ENCODE data around the gene MDM2. TPM values are rescaled to one million over a fixed set of nuclear protein-coding genes. Genes with fewer than 3 reads are reported as not detected.
"Not testable (repeated sequence)": the region's sequence is repeated elsewhere in the genome, so short reads cannot be mapped to it uniquely, and the experiment has no call there.

The MDM2 gene
- total RNA-seq, 2 donors from 2014 or later = 102 to 137 TPM

DNA sequence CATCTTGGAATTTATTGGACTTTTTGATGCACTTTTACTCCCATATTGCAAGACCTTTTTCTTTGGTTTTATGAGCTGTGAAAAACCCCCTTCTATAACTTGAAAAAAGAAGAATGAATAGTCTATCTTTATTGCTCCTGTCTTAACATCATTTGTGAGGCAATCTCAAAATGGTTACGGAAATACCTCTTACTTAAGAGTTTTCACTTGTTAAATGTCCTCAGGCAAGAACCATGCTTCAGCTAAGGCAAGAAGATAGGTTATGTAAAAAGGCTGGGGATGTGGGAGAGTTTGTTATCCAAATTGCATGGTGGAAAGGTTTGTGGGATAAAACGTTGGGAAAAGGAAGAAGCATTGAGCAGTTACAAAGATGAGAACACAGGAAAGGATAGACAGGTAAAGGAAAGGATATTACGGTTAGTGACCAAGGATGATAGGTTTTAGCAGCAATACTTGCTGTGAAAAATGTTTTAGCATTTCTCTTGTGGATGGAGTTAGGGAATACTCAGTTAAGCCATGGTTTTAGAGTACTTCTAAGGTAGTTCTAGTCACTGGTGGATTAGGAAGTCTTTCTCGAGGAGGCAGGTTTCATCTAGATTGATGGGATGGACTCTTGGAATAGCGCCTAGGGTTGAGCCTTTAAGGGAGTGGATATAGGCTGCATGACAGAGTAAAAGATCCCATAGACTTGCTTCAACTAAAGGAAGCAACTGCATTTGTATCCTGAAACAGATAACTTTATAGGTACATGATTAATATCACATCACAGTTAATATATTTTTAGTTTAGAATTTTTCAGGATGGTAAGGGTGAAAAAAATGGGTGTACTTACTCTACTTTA lies 30.3 kb downstream of the MDM2 start:
- no peaks in the 10 kb centered on the region for H3K4me1 ChIP-seq (ENCODE audit: control insufficient read depth, insufficient read depth, low read length)
- TF ChIP-seq, protein P1, sequence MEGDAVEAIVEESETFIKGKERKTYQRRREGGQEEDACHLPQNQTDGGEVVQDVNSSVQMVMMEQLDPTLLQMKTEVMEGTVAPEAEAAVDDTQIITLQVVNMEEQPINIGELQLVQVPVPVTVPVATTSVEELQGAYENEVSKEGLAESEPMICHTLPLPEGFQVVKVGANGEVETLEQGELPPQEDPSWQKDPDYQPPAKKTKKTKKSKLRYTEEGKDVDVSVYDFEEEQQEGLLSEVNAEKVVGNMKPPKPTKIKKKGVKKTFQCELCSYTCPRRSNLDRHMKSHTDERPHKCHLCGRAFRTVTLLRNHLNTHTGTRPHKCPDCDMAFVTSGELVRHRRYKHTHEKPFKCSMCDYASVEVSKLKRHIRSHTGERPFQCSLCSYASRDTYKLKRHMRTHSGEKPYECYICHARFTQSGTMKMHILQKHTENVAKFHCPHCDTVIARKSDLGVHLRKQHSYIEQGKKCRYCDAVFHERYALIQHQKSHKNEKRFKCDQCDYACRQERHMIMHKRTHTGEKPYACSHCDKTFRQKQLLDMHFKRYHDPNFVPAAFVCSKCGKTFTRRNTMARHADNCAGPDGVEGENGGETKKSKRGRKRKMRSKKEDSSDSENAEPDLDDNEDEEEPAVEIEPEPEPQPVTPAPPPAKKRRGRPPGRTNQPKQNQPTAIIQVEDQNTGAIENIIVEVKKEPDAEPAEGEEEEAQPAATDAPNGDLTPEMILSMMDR (conservative IDR thresholded peaks at IDR 0.05) = no peak
- H3K9me3 ChIP-seq (ENCODE audit: control insufficient read depth, low read length) = no peaks in the 10 kb centered on the region
- H3K27ac ChIP-seq (ENCODE audit: low read depth, low read length) = no peak overlapping the region
- H3K9ac ChIP-seq (ENCODE audit: extremely low read depth, low read length, poor library complexity, severe bottlenecking) = no peak overlapping the region
- DNase-seq = no peak
- WGBS, 2 experiments (ENCODE audit: insufficient coverage in 1 of 2, insufficient read length in 1 of 2) = 97 to 100% methylated on average over 2 to 5 of the region's 5 CpGs
- no peaks in the 10 kb centered on the region for H3K27me3 Mint-ChIP-seq (ENCODE audit: insufficient read depth)
- H3K4me3 Mint-ChIP-seq = no peak overlapping the region
- peaks cover 7% of the 10 kb centered on the region for H3K4me1 Mint-ChIP-seq
- no peaks in the 10 kb centered on the region for H3K27me3 ChIP-seq (ENCODE audit: control insufficient read depth, insufficient read depth, low read length, poor library complexity, severe bottlenecking)
- H3K9me3 Mint-ChIP-seq = no peaks in the 10 kb centered on the region
- H3K36me3 ChIP-seq (ENCODE audit: control insufficient read depth, insufficient read depth, low read length) = peaks cover 94% of the 10 kb centered on the region
- peaks cover 65% of the 10 kb centered on the region for H3K36me3 Mint-ChIP-seq (ENCODE audit: low read depth)
- H3K27ac Mint-ChIP-seq = no peak overlapping the region
- H3K4me3 ChIP-seq (ENCODE audit: low read length) = no peak overlapping the region

DNA sequence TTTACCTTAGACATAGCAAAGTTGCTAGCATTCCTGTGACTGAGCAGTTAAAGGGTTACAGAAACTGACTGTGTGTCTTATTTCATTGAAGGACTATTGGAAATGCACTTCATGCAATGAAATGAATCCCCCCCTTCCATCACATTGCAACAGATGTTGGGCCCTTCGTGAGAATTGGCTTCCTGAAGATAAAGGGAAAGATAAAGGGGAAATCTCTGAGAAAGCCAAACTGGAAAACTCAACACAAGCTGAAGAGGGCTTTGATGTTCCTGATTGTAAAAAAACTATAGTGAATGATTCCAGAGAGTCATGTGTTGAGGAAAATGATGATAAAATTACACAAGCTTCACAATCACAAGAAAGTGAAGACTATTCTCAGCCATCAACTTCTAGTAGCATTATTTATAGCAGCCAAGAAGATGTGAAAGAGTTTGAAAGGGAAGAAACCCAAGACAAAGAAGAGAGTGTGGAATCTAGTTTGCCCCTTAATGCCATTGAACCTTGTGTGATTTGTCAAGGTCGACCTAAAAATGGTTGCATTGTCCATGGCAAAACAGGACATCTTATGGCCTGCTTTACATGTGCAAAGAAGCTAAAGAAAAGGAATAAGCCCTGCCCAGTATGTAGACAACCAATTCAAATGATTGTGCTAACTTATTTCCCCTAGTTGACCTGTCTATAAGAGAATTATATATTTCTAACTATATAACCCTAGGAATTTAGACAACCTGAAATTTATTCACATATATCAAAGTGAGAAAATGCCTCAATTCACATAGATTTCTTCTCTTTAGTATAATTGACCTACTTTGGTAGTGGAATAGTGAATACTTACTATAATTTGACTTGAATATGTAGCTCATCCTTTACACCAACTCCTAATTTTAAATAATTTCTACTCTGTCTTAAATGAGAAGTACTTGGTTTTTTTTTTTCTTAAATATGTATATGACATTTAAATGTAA lies 31.5 kb downstream of the MDM2 start:
- peaks cover 59% of the 10 kb centered on the region for H3K36me3 Mint-ChIP-seq (ENCODE audit: low read depth)
- H3K36me3 ChIP-seq (ENCODE audit: control insufficient read depth, insufficient read depth, low read length) = peaks cover 94% of the 10 kb centered on the region
- no peaks in the 10 kb centered on the region for H3K9me3 Mint-ChIP-seq

DNA sequence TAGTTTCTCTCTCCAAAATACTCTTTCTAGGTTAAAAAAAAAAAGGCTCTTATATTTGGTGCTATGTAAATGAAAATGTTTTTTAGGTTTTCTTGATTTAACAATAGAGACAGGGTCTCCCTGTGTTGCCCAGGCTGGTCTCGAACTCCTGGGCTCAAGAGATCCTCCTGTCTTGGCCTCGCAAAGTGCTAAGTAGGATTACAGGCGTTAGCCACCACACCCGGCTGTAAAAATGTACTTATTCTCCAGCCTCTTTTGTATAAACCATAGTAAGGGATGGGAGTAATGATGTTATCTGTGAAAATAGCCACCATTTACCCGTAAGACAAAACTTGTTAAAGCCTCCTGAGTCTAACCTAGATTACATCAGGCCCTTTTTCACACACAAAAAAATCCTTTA lies 33.2 kb downstream of the MDM2 start:
- DNase-seq; H3K9me3 Mint-ChIP-seq; H3K27ac Mint-ChIP-seq; H3K27me3 Mint-ChIP-seq (ENCODE audit: insufficient read depth); H3K4me3 ChIP-seq (ENCODE audit: low read length); H3K27ac ChIP-seq (ENCODE audit: low read depth, low read length); H3K4me1 Mint-ChIP-seq; H3K9me3 ChIP-seq (ENCODE audit: control insufficient read depth, low read length); H3K27me3 ChIP-seq (ENCODE audit: control insufficient read depth, insufficient read depth, low read length, poor library complexity, severe bottlenecking); H3K4me3 Mint-ChIP-seq; H3K4me1 ChIP-seq (ENCODE audit: control insufficient read depth, insufficient read depth, low read length); H3K9ac ChIP-seq (ENCODE audit: extremely low read depth, low read length, poor library complexity, severe bottlenecking): not testable (repeated sequence)
- 91% methylated on average over 5 of the region's 5 CpGs; no CpG with 5 or more reads in 1 of the 2 experiments for WGBS, 2 experiments (ENCODE audit: insufficient coverage in 1 of 2, insufficient read length in 1 of 2)
- H3K36me3 ChIP-seq (ENCODE audit: control insufficient read depth, insufficient read depth, low read length) = peaks cover 87% of the 10 kb centered on the region
- peaks cover 56% of the 10 kb centered on the region for H3K36me3 Mint-ChIP-seq (ENCODE audit: low read depth)

More for the DNA sequence above, 31.5 kb downstream of the MDM2 start:
- no peaks in the 10 kb centered on the region for H3K9me3 ChIP-seq (ENCODE audit: control insufficient read depth, low read length)
- Mint-ChIP-seq H3K27me3 (ENCODE audit: insufficient read depth) (no peaks in the 10 kb centered on the region), H3K4me3 (no peak overlapping the region), H3K27ac (no peak overlapping the region), H3K4me1 (peaks cover 7% of the 10 kb centered on the region)
- H3K27me3 ChIP-seq (ENCODE audit: control insufficient read depth, insufficient read depth, low read length, poor library complexity, severe bottlenecking) = no peaks in the 10 kb centered on the region
- H3K27ac ChIP-seq (ENCODE audit: low read depth, low read length) = no peak overlapping the region
- H3K4me3 ChIP-seq (ENCODE audit: low read length) = no peak overlapping the region
- H3K9ac ChIP-seq (ENCODE audit: extremely low read depth, low read length, poor library complexity, severe bottlenecking) = no peak overlapping the region
- 84 to 100% methylated on average over 1 to 2 of the region's 2 CpGs for WGBS, 2 experiments (ENCODE audit: insufficient coverage in 1 of 2, insufficient read length in 1 of 2)
- no peak for DNase-seq
- TF ChIP-seq, protein P1 (conservative IDR thresholded peaks at IDR 0.05) = no peak
- H3K4me1 ChIP-seq (ENCODE audit: control insufficient read depth, insufficient read depth, low read length) = no peaks in the 10 kb centered on the region

All from endodermal cell (in vitro differentiated cells).